ENCODE data around the gene NDUFAF5.

DNA sequence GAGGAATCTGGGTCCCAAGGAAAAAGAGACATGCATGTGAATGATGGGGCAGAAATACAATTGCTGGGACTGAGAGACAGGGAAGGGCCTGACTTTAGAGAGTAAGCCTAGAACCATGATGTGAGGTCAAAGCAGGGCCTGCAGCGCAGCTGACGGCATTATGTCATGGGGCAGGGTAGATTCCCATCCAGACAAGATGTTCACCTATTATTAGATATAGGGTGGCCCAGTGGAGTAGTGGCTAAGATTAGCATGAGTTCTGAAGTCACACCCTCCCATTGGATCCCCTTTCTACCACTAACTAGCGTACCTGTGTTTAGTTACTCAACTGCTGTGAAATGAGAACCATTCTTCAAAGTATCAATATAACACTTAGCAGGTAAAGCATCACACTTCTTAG lies 39.6 kb downstream of the NDUFAF5 start:
- no peak for TF ChIP-seq EP300 (IDR thresholded peaks at IDR 0.05)
- TF ChIP-seq, protein P1, sequence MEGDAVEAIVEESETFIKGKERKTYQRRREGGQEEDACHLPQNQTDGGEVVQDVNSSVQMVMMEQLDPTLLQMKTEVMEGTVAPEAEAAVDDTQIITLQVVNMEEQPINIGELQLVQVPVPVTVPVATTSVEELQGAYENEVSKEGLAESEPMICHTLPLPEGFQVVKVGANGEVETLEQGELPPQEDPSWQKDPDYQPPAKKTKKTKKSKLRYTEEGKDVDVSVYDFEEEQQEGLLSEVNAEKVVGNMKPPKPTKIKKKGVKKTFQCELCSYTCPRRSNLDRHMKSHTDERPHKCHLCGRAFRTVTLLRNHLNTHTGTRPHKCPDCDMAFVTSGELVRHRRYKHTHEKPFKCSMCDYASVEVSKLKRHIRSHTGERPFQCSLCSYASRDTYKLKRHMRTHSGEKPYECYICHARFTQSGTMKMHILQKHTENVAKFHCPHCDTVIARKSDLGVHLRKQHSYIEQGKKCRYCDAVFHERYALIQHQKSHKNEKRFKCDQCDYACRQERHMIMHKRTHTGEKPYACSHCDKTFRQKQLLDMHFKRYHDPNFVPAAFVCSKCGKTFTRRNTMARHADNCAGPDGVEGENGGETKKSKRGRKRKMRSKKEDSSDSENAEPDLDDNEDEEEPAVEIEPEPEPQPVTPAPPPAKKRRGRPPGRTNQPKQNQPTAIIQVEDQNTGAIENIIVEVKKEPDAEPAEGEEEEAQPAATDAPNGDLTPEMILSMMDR (IDR thresholded peaks at IDR 0.05): no peak
- no peak for TF ChIP-seq POLR2A (IDR thresholded peaks at IDR 0.05)

Data from upper lobe of left lung (tissue), 4 donors.